Cardiac muscle cell (in vitro differentiated cells and primary cell): ENCODE data around the gene KANSL2. TPM values are rescaled to one million over a fixed set of nuclear protein-coding genes. Genes with fewer than 3 reads are reported as not detected.

Experiments
- DNase-seq, 2 donors: peaks; one replicate each; pipeline versions ENCODE4 v3.0.0 to v3.0.0-alpha.2; 2010 to 2017; ENCODE audit warnings: low read depth in 1 of 2, low spot score in 1 of 2
- H3K27ac ChIP-seq: fragments of 200-600 bp; sonication (generic); 2 replicates; pipeline ENCODE4 v1.5.1; 2016
- H3K27me3 ChIP-seq: fragments of 200-600 bp; sonication (generic); 2 replicates; pipeline ENCODE4 v1.6.0; 2016; ENCODE audit warnings: control low read depth
- H3K36me3 ChIP-seq: fragments of 200-600 bp; sonication (generic); 2 replicates; pipeline ENCODE4 v1.5.1; 2016; ENCODE audit warnings: control low read depth
- H3K4me1 ChIP-seq: fragments of 200-600 bp; sonication (generic); 2 replicates; pipeline ENCODE4 v1.8.1; 2017; ENCODE audit warnings: low read depth, mild to moderate bottlenecking, mixed run types
- H3K4me3 ChIP-seq: fragments of 200-600 bp; sonication (generic); 2 replicates; pipeline ENCODE4 v1.5.1; 2016; ENCODE audit warnings: mild to moderate bottlenecking
- H3K9me3 ChIP-seq: fragments of 200-600 bp; sonication (generic); 2 replicates; pipeline ENCODE4 v1.5.1; 2017; ENCODE audit warnings: low read depth, mild to moderate bottlenecking, control low read depth
- CTCF ChIP-seq: IDR thresholded peaks from 2 replicates; pipeline ENCODE4 v1.5.1; 2012; ENCODE audit warnings: low read depth, mild to moderate bottlenecking, low read length
- polyA plus RNA-seq: library from polyadenylated mRNA; unstranded; fragments of >200 nt; fragmentation: Nextera tagmentation; extraction: Ambion mirVana; gene quantifications from 2 replicates; pipeline ENCODE4 v1.2.1, GENCODE V29; 2016
- total RNA-seq: library from RNA; depleted of rRNA; stranded (reverse); fragments of >200 nt; gene quantifications from 2 replicates; pipeline ENCODE4 v1.2.3, GENCODE V29; 2016

The KANSL2 gene
- total and polyA plus RNA-seq, 2 experiments from 2014 or later, result 34.5 to 40.8 TPM

- Histone ChIP-seq H3K9me3 (no peaks in the 10 kb centered on the region), H3K4me3 (no peak overlapping the region), H3K4me1 (no peaks in the 10 kb centered on the region), H3K36me3 (no peaks in the 10 kb centered on the region), H3K27ac (no peak overlapping the region), H3K27me3 (no peaks in the 10 kb centered on the region)
- peak; percentile 99 for TF ChIP-seq CTCF
- DNase-seq, result peak; percentile 81
Observed at GRCh38 chr12:48618541-48618940, 63.5 kb downstream of the KANSL2 start.

- Histone ChIP-seq H3K27me3 (no peaks in the 10 kb centered on the region), H3K9me3 (no peaks in the 10 kb centered on the region), H3K27ac (no peak overlapping the region), H3K4me3 (no peak overlapping the region), H3K4me1 (no peaks in the 10 kb centered on the region), H3K36me3 (no peaks in the 10 kb centered on the region)
- DNase-seq, result peak in 1 of 2 donors; percentile 3
- no peak for TF ChIP-seq CTCF
Observed at GRCh38 chr12:48615681-48616080, 66.4 kb downstream of the KANSL2 start.

GRCh38 chr12:48613321-48613720 lies 68.7 kb downstream of the KANSL2 start:
- no peak overlapping the region for H3K4me3 ChIP-seq
- no peaks in the 10 kb centered on the region for H3K27me3 ChIP-seq
- no peak for TF ChIP-seq CTCF
- H3K9me3 ChIP-seq, result no peaks in the 10 kb centered on the region
- no peaks in the 10 kb centered on the region for H3K36me3 ChIP-seq
- H3K27ac ChIP-seq, result no peak overlapping the region
- no peaks in the 10 kb centered on the region for H3K4me1 ChIP-seq
- DNase-seq, result no peak

Other genes with a start within 250 kb of the KANSL2 start
- not detected in 2 replicates for gene ANP32D, start 209.7 kb downstream of the KANSL2 start, total RNA-seq
- not detected in 2 replicates for gene ANP32D, start 209.7 kb downstream of the KANSL2 start, polyA plus RNA-seq
- gene C12orf54, start 199.7 kb downstream of the KANSL2 start, total RNA-seq, result not detected in 2 replicates
- gene C12orf54, start 199.7 kb downstream of the KANSL2 start, polyA plus RNA-seq, result not detected in 2 replicates
- not detected in 2 replicates for gene OR8S1, start 156.6 kb downstream of the KANSL2 start, total RNA-seq
- not detected in 2 replicates for gene OR8S1, start 156.6 kb downstream of the KANSL2 start, polyA plus RNA-seq
- gene LALBA, start 112.2 kb downstream of the KANSL2 start, total RNA-seq, result not detected in 2 replicates
- gene LALBA, start 112.2 kb downstream of the KANSL2 start, polyA plus RNA-seq, result not detected in 2 replicates
- gene CCNT1, start 34.5 kb upstream of the KANSL2 start, total RNA-seq, result 17.6 and 20.4 TPM in 2 replicates
- gene CCNT1, start 34.5 kb upstream of the KANSL2 start, polyA plus RNA-seq, result 6.3 and 9.9 TPM in 2 replicates
- 51.1 and 60.1 TPM in 2 replicates for gene ADCY6, start 106.9 kb upstream of the KANSL2 start, total RNA-seq
- gene ADCY6, start 106.9 kb upstream of the KANSL2 start, polyA plus RNA-seq, result 38.1 and 50.3 TPM in 2 replicates
- gene CACNB3, start 136.3 kb upstream of the KANSL2 start, total RNA-seq, result 19.2 and 21.9 TPM in 2 replicates
- gene CACNB3, start 136.3 kb upstream of the KANSL2 start, polyA plus RNA-seq, result 20.0 and 23.6 TPM in 2 replicates
- 66.3 and 89.5 TPM in 2 replicates for gene DDX23, start 169.9 kb upstream of the KANSL2 start, total RNA-seq
- gene DDX23, start 169.9 kb upstream of the KANSL2 start, polyA plus RNA-seq, result 35.3 and 49.0 TPM in 2 replicates
- gene RND1, start 183.6 kb upstream of the KANSL2 start, total RNA-seq, result 2.1 and 2.9 TPM in 2 replicates
- gene RND1, start 183.6 kb upstream of the KANSL2 start, polyA plus RNA-seq, result 3.5 and 7.2 TPM in 2 replicates
- 8.9 and 9.4 TPM in 2 replicates for gene FKBP11, start 243.3 kb upstream of the KANSL2 start, total RNA-seq
- gene FKBP11, start 243.3 kb upstream of the KANSL2 start, polyA plus RNA-seq, result 3.4 and 11.9 TPM in 2 replicates